ENCODE results near the gene AP5S1. TPM values are rescaled to one million over a fixed set of nuclear protein-coding genes. Genes with fewer than 3 reads are reported as not detected.
"Not testable (repeated sequence)": the region's sequence is repeated elsewhere in the genome, so short reads cannot be mapped to it uniquely, and the experiment has no call there.

Gene AP5S1
- total RNA-seq, 1 donor from 2014 or later: 5.5 TPM

DNA sequence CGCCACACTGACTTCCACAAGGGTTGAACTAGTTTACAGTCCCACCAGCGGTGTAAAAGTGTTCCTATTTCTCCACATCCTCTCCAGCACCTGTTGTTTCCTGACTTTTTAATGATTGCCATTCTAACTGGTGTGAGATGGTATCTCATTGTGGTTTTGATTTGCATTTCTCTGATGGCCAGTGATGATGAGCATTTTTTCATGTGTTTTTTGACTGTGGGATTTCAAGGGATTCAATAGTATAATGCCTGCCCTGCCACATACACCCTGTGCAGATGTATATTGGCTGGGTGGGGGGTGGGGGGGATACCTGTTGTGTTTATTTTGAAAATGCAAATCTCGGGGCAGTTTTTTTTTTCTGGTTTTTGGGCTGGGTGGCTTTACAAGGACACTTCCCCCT, 26.2 kb upstream of the AP5S1 start:
- DNase-seq: not testable (repeated sequence)

DNA sequence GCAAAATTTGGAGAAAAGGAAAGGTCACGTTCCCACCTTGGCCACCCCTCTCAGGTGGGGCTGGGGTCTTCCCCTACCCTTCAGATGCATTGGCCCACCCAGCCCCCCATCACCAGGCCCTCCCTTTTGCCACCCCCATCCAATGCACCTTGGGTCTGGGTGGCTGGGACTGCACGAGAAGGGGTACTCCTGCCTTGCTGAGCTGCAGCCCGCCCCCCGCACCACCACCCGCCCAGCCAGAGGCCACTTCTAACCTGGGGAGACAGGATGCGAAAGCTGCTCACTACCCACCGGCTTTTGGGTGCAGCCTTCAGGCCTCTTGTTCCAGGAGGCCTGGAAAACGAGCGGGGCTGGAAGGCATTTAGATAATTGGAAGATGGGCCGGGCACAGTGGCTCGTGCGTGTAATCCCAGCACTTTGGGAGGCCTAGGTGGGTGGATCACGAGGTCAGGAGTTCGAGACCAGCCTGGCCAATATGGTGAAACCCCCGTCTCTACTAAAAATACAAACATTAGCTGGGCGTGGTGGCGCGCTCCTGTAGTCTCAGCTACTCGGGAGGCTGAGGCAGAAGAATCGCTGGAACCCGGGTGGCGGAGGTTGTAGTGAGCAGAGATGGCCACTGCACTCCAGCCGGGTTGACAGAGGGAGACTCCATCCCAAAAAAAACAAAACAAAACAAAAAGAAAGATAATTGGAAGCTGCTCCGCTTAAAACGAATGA, 25.5 kb upstream of the AP5S1 start:
- no peak for DNase-seq

DNA sequence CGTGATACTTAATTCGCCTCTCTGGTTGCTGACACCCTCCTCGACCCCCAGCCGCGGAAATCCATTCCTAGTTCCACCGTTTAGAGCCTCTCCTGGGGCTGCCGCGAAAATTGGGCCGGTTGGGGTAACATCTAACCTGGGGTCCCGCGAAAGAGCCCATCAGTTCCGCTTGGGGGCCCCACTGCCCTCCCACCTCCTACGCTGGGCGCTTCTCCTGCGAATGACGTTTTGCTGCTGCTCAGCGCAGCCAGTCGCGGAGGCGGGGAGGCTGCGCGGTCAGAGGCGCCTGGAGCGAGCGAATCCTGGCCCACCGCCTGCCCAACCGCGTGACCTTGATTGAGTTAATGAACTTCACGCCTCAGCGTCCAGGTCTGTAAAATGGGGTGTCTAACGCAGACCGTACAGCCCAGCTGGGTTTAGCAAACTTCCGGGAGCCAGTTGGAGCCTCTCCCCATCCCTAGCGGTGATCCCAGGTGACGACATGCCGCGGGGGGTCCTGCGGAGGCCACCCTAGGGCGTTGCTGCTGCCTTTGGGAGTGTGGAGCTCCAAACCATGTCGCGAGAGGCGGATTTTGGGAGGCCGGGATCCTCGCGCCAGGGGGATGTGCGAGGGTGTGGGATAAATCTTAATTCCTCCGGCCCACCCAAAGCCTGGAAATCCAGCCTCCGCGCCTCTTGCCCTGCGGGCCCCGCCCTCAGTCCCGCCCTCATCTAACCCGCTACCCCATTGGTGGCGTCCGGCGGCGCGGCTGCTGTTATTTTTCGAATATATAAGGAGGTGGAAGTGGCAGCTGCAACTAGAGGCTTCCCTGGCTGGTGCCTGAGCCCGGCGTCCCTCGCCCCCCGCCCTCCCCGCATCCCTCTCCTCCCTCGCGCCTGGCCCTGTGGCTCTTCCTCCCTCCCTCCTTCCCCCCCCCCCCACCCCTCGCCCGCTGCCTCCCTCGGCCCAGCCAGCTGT, 24.6 kb upstream of the AP5S1 start, which contains the start of gene CDC25B:
Gene CDC25B (plus strand): TSS at position 800 of the 958 bp plus-strand sequence. CDS start 222 bp downstream, outside the sequence.
- DNase-seq: peak; percentile 91

DNA sequence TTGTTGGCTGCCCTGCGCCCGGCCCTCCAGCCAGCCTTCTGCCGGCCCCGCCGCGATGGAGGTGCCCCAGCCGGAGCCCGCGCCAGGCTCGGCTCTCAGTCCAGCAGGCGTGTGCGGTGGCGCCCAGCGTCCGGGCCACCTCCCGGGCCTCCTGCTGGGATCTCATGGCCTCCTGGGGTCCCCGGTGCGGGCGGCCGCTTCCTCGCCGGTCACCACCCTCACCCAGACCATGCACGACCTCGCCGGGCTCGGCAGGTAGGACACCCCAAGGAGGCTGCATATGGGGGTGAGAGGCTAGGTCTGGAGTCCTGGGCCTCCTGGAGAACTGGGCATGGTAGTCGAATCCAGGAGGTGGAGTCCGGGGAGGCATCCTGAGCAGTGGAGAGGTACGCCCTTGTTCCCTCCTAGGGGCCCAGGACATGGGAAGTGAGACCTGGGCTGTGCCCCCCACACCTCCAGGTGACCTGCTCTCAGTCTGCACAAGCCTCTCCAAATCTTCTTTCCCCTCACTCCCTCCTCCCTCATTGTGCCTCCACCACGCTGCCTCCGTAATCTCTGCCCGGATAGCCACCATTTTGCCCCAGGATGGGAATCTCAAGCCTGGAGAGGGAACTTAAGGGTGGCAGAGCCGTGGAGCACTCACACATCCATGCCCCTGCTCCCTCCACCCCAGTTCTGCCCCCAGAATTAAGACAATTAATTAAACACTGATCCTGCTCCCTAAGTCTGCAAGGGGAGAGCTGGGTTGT, 23.7 kb upstream of the AP5S1 start:
- no peak for DNase-seq

DNA sequence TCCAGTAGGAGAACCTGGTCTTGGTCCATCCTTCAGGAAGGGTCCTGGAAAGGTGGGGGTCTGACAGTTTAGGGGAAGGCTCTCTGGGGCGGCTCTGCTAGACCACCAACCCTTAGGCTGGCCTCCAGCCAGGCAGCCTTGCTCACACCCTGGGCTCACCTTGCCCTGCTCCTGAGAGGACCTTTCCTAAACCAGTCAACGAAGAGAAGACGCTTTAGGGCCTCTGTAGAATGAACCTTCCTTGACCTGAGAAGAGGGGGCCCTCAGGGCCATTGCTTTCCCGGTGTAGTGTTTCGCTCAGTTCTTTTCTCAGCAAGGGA, 23.2 kb upstream of the AP5S1 start:
- DNase-seq: no peak

DNA sequence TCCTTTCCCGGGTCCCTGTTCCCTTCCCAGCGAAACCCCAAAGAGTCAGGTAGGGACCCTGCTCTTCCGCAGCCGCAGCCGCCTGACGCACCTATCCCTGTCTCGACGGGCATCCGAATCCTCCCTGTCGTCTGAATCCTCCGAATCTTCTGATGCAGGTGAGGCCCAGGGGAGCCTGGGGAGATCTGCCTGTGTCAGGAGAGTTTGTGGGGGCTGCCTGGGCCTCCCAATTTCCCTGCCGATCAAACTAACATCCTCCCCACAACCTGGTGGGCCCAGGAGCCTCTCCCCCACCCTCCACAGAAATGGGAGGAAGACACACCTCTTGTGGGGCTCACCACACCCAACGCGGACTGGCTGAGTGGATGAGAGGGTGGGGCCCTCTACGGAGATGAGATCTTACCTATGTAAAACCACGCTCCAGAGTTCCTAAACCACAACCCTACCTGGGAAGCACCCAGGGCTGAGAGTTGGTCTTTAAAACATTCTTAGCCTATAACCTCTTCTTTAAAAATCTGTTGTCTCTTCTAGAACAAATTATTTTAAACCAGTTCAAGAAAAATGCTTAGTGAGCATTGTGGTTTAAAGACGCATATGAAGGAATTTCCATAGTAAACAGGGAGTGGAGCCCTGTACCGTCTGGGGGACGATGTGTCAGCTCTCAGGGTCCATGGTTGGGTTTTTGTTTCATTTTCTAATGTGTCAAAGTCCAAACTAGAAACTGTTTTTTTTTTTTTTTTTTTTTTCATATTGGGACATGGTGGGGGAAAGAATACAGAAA, 22.6 kb upstream of the AP5S1 start:
- DNase-seq: no peak

DNA sequence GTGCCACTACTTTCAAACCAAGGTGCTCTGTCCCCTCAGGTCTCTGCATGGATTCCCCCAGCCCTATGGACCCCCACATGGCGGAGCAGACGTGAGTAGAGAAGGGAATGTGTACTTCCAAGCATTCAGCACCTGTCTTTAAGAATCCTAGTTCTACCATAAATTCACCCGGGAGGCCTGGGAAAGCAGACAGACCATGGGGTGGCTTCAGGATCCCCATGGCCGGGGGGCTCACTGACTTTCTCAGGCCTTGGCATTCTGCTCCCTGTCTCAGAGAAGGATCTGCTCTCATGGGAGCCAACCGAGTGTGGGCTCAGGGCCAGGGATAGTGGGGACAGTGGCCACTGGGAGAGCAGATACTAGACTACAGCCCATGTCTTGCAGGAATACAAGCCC, 22.0 kb upstream of the AP5S1 start:
- DNase-seq: no peak

DNA sequence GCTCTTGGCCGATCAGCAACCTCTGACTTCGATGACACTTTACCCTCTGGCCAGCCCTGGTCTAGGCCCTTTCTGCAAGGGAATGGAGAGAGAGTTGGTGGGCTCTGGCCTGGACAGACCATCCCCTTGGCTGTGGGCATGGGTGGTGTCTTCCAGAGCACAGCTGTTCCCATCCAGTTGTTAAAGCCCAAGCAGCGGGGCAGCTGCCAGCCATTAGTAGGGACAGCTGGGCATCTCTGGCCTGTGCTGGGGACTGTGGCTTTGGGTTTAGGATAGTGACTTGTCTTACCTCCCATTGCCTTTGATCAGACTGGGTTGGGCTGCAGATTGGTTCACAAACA, 21.5 kb upstream of the AP5S1 start:
- DNase-seq: no peak

DNA sequence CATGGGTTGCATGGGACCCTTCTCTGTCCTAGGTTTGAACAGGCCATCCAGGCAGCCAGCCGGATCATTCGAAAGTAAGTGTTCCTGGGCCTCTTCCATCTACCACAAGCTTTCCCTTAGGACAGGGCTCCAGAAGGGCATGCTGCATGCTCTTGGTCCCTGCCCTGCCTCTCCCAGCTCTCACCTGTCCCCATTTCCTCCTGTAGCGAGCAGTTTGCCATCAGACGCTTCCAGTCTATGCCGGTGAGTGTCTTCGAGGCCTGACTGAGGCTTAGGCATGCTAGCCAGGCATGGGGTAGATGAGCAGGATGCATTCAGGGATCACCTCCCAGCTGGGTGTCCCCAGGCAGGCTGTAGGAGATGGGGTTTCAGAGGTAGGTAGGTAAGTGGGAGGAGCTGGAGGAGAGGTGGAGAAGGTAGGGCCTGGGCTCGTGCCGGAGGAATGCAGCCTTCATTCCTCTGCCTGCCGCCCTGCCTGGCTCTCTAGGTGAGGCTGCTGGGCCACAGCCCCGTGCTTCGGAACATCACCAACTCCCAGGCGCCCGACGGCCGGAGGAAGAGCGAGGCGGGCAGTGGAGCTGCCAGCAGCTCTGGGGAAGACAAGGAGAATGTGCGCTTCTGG, 20.0 kb upstream of the AP5S1 start:
- no peak for DNase-seq

DNA sequence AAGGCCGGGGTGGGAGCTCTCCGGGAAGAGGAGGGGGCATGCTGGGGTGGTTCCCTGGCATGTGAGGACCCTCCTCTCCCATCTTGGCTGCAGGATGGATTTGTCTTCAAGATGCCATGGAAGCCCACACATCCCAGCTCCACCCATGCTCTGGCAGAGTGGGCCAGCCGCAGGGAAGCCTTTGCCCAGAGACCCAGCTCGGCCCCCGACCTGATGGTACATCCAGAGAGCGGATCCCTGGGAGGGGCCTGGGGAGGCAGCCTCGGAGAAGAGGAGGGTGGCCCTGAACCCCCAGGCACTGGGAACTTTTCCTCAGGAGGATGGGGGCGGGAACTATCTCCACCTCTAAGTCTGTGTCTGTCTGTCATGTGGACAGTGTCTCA, 19.5 kb upstream of the AP5S1 start:
- no peak for DNase-seq

DNA sequence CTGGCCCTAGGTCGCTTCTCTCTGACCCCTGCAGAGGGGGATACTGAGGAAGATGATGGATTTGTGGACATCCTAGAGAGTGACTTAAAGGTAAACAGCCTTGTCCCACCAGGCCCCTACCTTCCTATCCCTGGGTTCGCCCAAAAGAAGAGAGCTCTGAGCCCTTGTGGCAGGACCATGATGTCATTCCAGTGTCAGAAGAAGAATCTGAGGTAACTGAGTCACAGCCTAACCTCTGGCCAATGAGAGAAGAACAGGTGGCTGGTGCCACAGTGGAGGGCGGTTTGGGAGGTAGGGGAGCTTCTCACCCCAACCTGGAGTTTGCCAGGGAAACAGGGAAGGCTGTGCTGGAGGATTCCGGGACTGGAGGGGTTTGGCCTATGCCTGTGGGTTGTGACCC, 19.0 kb upstream of the AP5S1 start:
- no peak for DNase-seq

DNA sequence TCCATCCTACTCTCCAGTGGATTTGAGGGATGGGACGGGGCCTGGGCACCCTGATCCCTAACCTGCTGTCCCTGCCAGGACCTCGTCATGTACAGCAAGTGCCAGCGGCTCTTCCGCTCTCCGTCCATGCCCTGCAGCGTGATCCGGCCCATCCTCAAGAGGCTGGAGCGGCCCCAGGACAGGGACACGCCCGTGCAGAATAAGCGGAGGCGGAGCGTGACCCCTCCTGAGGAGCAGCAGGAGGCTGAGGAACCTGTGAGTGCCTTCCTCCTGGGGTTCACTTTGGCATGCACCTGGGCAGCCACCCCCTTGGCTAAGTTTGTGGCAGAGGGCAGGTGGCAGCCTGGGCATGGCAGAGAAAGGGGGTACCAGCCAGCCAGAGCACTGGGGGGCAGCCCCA, 18.5 kb upstream of the AP5S1 start:
- no peak for DNase-seq

DNA sequence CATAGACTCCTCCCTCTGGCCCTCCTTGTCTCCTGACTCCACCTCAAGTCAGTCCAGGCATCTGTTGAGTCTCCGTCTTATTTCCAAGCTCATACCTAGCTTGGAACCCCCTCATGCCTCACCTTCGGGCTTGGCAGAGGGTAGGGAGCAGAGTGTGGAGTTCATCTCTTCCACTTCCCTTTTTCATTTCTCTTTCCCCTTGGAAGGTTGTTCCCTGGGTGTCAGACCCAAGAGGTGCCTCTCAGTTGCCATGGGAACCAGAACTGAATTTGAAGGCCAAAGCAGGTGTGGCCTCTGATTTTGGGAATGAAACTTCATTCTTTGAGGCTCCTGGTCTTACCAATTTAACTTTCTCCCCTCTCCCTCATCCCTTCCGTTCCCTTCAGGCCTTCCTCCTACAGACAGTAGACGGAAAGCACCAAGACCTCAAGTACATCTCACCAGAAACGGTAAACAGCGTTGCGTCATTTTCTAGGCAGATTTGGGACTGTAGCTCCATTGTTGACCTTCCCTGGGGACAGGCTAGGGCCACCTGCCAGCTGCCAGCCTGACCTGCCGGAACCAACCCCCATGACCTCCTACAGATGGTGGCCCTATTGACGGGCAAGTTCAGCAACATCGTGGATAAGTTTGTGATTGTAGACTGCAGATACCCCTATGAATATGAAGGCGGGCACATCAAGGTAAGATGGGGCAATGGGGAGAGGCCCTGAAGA, 17.7 kb upstream of the AP5S1 start:
- no peak for DNase-seq

DNA sequence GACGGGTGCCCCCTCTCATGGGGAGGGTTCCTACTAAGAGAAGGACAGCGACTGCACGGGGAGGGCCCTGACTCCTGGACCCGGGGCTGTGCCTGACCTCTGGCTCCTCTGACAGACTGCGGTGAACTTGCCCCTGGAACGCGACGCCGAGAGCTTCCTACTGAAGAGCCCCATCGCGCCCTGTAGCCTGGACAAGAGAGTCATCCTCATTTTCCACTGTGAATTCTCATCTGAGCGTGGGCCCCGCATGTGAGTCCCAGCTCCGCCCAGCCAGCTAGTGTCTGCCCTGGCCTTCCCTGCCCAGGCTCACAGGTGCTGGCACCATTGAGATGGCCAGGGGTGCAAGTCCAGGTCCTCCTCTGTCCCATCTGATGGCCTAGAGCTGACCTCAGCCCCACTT, 17.1 kb upstream of the AP5S1 start:
- DNase-seq: no peak

DNA sequence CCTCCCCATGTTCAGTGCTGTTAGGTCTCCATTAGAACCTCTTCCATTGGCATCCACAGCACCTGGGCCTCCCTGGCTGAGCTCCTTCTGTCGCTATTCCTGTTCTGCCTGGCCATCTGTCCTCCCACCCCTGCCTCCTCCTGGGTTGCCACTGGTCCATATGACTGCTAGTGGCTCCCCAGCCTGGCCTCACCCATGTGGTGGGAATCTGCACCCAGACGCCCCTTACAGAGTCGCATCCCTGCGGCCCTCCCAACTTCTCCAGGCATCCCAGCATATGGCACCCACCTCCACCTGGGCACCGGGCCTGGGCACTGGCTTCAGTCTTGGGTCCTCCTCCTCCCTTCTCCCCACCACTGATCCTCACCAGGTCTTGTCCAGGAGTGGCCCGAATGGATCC, 16.5 kb upstream of the AP5S1 start:
- DNase-seq: no peak

DNA sequence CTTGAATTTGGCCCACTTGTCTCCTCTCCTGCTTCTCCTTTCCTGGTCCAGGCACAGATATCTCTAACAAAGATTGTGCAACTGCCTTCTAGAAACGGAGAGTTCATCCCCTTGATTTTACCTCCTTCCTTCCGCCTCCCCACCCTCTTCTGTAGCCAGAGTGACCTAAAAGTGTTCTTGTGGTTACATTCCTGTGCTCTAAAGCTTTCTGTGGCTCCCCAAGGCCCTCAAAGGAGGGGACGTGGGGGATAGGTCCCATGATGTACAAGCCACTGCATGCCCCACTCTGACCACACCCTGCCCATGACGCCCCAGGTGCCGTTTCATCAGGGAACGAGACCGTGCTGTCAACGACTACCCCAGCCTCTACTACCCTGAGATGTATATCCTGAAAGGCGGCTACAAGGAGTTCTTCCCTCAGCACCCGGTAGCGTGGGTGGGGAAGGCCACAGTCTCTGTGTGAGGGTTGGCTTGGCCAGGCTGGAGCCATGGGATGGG, 16.0 kb upstream of the AP5S1 start:
- no peak for DNase-seq

DNA sequence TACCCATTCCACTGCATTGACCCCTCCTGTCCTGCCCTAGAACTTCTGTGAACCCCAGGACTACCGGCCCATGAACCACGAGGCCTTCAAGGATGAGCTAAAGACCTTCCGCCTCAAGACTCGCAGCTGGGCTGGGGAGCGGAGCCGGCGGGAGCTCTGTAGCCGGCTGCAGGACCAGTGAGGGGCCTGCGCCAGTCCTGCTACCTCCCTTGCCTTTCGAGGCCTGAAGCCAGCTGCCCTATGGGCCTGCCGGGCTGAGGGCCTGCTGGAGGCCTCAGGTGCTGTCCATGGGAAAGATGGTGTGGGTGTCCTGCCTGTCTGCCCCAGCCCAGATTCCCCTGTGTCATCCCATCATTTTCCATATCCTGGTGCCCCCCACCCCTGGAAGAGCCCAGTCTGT, 15.6 kb upstream of the AP5S1 start:
- no peak for DNase-seq

DNA sequence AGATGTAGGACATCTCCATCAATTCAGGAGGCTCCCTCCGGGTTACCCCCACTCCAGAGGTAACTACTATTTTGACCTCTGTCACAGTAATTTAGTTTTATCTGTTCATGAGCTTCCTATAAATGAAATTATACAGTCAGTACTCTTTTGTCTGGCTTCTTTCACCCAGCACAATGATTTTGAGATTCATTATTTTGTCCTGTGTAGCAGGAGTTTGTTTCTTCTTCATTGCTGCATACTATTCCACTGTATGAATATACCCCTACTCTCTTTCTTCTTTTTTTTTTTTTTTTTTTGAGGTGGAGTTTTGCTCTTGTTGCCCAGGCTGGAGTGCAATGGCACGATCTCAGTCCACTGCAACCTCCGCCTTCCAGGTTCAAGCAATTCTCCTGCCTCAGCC, 11.8 kb upstream of the AP5S1 start:
- no peak for DNase-seq

DNA sequence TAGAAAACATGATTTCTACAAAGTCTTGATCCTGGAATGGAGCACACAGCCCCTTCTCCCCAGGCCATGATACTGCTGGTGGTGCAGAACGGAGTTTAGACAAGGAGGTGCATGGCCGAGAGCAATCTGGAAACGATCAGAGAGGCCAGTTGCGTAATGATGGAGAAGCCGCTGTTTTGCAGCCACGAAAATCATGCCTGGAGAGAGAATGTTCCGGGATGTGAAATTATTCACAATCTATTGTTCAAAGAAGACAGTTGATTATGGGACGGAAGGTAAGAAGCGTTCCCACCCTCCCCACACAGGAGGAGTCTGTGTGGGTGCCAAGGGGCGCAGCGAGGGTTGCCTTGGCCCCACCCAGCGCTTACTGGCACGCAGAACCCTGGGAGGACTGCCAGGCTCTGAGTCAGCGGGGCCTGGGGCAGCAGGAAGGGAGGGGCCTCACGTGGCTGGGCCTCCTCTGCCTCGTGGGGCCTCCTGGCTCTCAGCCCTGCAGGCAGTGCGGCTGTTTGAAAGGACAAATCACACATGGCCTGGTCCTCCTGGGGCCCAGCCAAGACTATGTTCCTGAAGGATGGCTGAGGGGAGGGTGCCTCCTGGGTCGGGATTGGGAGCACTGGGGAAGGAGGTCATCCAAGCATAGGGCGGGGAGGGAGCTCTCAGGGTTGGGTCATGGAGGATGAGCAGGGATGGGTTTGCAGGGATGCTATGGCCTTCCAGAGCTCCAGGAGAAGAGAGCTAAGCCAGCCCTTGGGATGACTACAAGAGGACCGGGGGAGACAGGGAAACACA, 8.7 kb upstream of the AP5S1 start:
- DNase-seq: peak; percentile 95

DNA sequence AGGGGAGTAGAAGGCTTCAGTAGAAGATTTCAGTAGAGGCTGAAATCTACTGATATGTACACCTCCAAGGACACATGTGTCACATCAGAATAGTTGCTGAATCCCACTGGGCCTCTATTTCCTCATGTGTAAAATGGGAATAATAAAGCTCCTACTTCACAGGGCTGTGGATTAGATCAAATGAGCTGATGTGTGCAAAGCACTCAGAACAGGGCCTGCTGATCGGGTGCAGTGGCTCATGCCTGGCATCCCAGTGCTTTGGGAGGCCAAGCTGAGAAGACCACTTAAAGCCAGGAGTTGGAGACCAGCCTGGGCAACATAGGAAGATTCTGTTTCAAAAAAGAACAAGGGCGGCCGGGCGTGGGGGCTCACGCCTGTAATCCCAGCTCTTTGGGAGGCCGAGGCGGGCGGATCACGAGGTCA, 8.1 kb upstream of the AP5S1 start:
- no peak for DNase-seq

Measured in occipital lobe (tissue), 2 donors.